Kidney (tissue), 14 donors: ENCODE results near the gene CELF5. TPM values are rescaled to one million over a fixed set of nuclear protein-coding genes. Genes with fewer than 3 reads are reported as not detected.

Experiments
- DNase-seq, 5 donors: peaks; one replicate each; pipeline ENCODE4 v3.0.0-alpha.2; 2013 to 2020
- FAIRE-seq: peaks from 2 replicates; lab custom pipeline; 2012; peaks lifted over from hg19 to GRCh38; lab: Jason Lieb, UNC
- H3K27ac ChIP-seq, 2 donors: one replicate each; pipeline ENCODE4 v1.7.0; 2013; ENCODE audit warnings: low read depth in 2 of 2, low read length in 2 of 2, inconsistent platforms in 1 of 2
- H3K27me3 ChIP-seq: one replicate; pipeline ENCODE4 v1.7.1; 2013; ENCODE audit warnings: low read length, inconsistent platforms; ENCODE audit not compliant: control insufficient read depth, insufficient read depth
- H3K36me3 ChIP-seq, 3 donors: one replicate each; pipeline versions ENCODE4 v1.7.0 to v1.7.1; 2013; ENCODE audit warnings: low read length in 3 of 3, control low read depth in 1 of 3, inconsistent platforms in 1 of 3; ENCODE audit not compliant: insufficient read depth in 3 of 3, control insufficient read depth in 2 of 3
- H3K4me1 ChIP-seq, 3 donors: one replicate each; pipeline versions ENCODE4 v1.7.0 to v1.7.1; 2013; ENCODE audit warnings: low read length in 3 of 3, inconsistent platforms in 1 of 3, low read depth in 1 of 3; ENCODE audit not compliant: control insufficient read depth in 2 of 3, insufficient read depth in 2 of 3
- H3K4me3 ChIP-seq, 3 donors: one replicate each; pipeline versions ENCODE4 v1.7.0 to v1.8.1; 2013; ENCODE audit warnings: low read length in 3 of 3, control low read depth in 1 of 3, inconsistent platforms in 1 of 3
- H3K9ac ChIP-seq, 3 donors: one replicate each; pipeline versions ENCODE4 v1.7.0 to v1.7.1; 2013; ENCODE audit warnings: low read length in 3 of 3, control low read depth in 1 of 3, inconsistent platforms in 1 of 3
- H3K9me3 ChIP-seq, 3 donors: one replicate each; pipeline versions ENCODE4 v1.7.0 to v1.7.1; 2013; ENCODE audit warnings: low read length in 3 of 3, control low read depth in 1 of 3, inconsistent platforms in 1 of 3; ENCODE audit not compliant: control insufficient read depth in 2 of 3, insufficient read depth in 1 of 3
- CTCF ChIP-seq: IDR thresholded peaks from 3 replicates; pipeline ENCODE4 v1.5.1; 2012; ENCODE audit warnings: mild to moderate bottlenecking, moderate library complexity, borderline replicate concordance; ENCODE audit not compliant: insufficient read depth; ENCODE audit errors: extremely low read depth
- intact Hi-C: fragments of 100-400 bp; cut with DNase I; formaldehyde crosslinking; loops from one replicate; pipeline ENCODE4 v1.11.1; 2022
- polyA plus RNA-seq: library from polyadenylated mRNA; stranded (reverse); fragments of 350-450 nt; fragmentation: Illumina TruSeq; extraction: RNeasy Lipid Tissue Mini Kit (QIAGEN cat#74804); gene quantifications from one replicate; pipeline ENCODE4 v1.2.3, GENCODE V29; 2014; ENCODE audit warnings: low read depth, low replicate concordance; ENCODE audit not compliant: insufficient read depth
- total RNA-seq: library from RNA; stranded (reverse); fragmentation: NEBNext Ultra II Directional; extraction: Animal tissue kit (Norgen Biotek cat#: 25700); gene quantifications from one replicate; pipeline ENCODE4 v1.2.1, GENCODE V29; 2021
- donor health status: control.
- donor health status: control.
- donor health status: control.
- donor health status: control.
- donor health status: control.
- donor health status: DM: yes; HTN: yes; CAD: no.
- donor health status: Normal renal cell carcinoma (clear cell type).

Gene CELF5
- total and polyA plus RNA-seq, 2 donors from 2014 or later: 0.15 to 0.38 TPM

GRCh38 chr19:3183721-3184641, 40.5 kb upstream of the CELF5 start:
- no peak for FAIRE-seq
- peak overlapping the region in 1 of 3 donors; percentile 32 for H3K9ac ChIP-seq
- H3K36me3 ChIP-seq: no peaks in the 10 kb centered on the region
- TF ChIP-seq CTCF: no peak
- peaks cover 0 to 13% (median 2%) of the 10 kb centered on the region in 3 donors for H3K4me1 ChIP-seq
- H3K9me3 ChIP-seq: no peaks in the 10 kb centered on the region
- intact Hi-C loops: no loop called here
- H3K27me3 ChIP-seq: no peaks in the 10 kb centered on the region
- no peak overlapping the region for H3K27ac ChIP-seq
- H3K4me3 ChIP-seq: no peak overlapping the region
- no peak for DNase-seq

GRCh38 chr19:3184847-3185460, 39.5 kb upstream of the CELF5 start:
- no peaks in the 10 kb centered on the region for H3K27me3 ChIP-seq
- peaks cover 0 to 13% (median 2%) of the 10 kb centered on the region in 3 donors for H3K4me1 ChIP-seq
- no peaks in the 10 kb centered on the region for H3K9me3 ChIP-seq
- peak in 1 of 5 donors; percentile 79 for DNase-seq
- H3K27ac ChIP-seq: peak overlapping the region; percentile 80 to 97
- H3K4me3 ChIP-seq: peak overlapping the region; percentile 76 to 95 (median 89)
- TF ChIP-seq CTCF: no peak
- H3K9ac ChIP-seq: peak overlapping the region in 1 of 3 donors; percentile 91
- H3K36me3 ChIP-seq: no peaks in the 10 kb centered on the region
- intact Hi-C loops: no loop called here
- FAIRE-seq: no peak

- intact Hi-C loops: no loop called here
- FAIRE-seq: no peak
- H3K36me3 ChIP-seq: no peaks in the 10 kb centered on the region
- no peaks in the 10 kb centered on the region for H3K9me3 ChIP-seq
- peak within 1 kb of the TSS; percentile 80 to 97 for H3K27ac ChIP-seq
- peak; percentile 95 to 98 (median 98) for DNase-seq
- TF ChIP-seq CTCF: no peak
- H3K9ac ChIP-seq: peak within 1 kb of the TSS; percentile 58 to 91 (median 79)
- peak within 1 kb of the TSS; percentile 76 to 95 (median 89) for H3K4me3 ChIP-seq
- H3K27me3 ChIP-seq: no peaks in the 10 kb centered on the region
- peaks cover 0 to 13% (median 2%) of the 10 kb centered on the region in 3 donors for H3K4me1 ChIP-seq
Observed at GRCh38 chr19:3185461-3186159, 38.9 kb upstream of the CELF5 start, which contains the start of gene NCLN. NCLN (plus strand) TSS chr19:3185930; CDS start chr19:3186031, 101 bp downstream.
